GM12878 (cell line): ENCODE results near the gene TSC22D1. TPM values are rescaled to one million over a fixed set of nuclear protein-coding genes. Genes with fewer than 3 reads are reported as not detected.

ENCODE experiments used
- ATAC-seq: fragments of 200-7000 bp; cut with Tn5 transposase; 3 replicates; pipeline ENCODE4 v1.9.1; 2020; ENCODE audit warnings: mild to moderate bottlenecking, moderate library complexity
- BruUV-seq: library from RNA; stranded (reverse); fragments of 400-500 nt; replicated peaks from 2 replicates; lab custom pipeline; 2021; lab: Mats Ljungman, UMichigan
- CTCF ChIA-PET: fragments of 300-600 bp; sonication (Branson Sonifier 250); formaldehyde crosslinking; extraction: SDS; loops from one replicate; lab custom pipeline; 2021; ENCODE audit warnings: inconsistent platforms; lab: Yijun Ruan, JAX
- POLR2A ChIA-PET: fragments of 350-600 bp; formaldehyde crosslinking; extraction: SDS; loops from one replicate; lab custom pipeline; 2021; ENCODE audit warnings: inconsistent platforms; lab: Charles Lee
- RAD21 ChIA-PET: fragments of 300-600 bp; sonication (Branson Sonifier 250); formaldehyde crosslinking; loops from one replicate; lab custom pipeline; 2023; ENCODE audit warnings: antibody characterized with exemption; ENCODE audit not compliant: unreplicated experiment; lab: Charles Lee
- SMC1A ChIA-PET: fragments of 300-600 bp; sonication (Branson Sonifier 250); formaldehyde crosslinking; loops from one replicate; lab custom pipeline; 2023; ENCODE audit not compliant: unreplicated experiment, uncharacterized antibody; lab: Charles Lee
- DNase-seq: peaks from one replicate; pipeline ENCODE4 v3.0.0-alpha.2; 2011; ENCODE audit warnings: low read depth, low spot score
- FAIRE-seq: peaks from 3 replicates; lab custom pipeline; 2011; peaks lifted over from hg19 to GRCh38; lab: Jason Lieb, UNC
- H2AFZ ChIP-seq: 2 replicates; pipeline ENCODE4 v1.6.0; 2011; ENCODE audit warnings: low read depth, low read length, control low read depth; ENCODE audit not compliant: control insufficient read depth
- H3K27ac ChIP-seq: 2 replicates; pipeline ENCODE4 v1.5.1; 2011; ENCODE audit warnings: control low read depth; ENCODE audit not compliant: control insufficient read depth, insufficient read depth
- H3K27me3 ChIP-seq, 2 experiments: replicated peaks in 1 of 2; 2 replicates each; pipeline versions ENCODE4 v1.6.0 to v1.6.1; 2011; ENCODE audit warnings: low read length in 1 of 2; ENCODE audit not compliant: control insufficient read depth in 2 of 2, insufficient read depth in 2 of 2
- H3K36me3 ChIP-seq, 2 experiments: 2 replicates each; pipeline ENCODE4 v1.5.1; 2011; ENCODE audit warnings: low read length in 1 of 2; ENCODE audit not compliant: control insufficient read depth in 2 of 2, insufficient read depth in 2 of 2
- H3K4me1 ChIP-seq: 2 replicates; pipeline ENCODE4 v1.6.1; 2011; ENCODE audit warnings: mild to moderate bottlenecking, low read length, moderate library complexity, mixed read lengths; ENCODE audit not compliant: control insufficient read depth, insufficient read depth
- H3K4me2 ChIP-seq: 2 replicates; pipeline ENCODE4 v1.6.0; 2011; ENCODE audit warnings: control low read depth; ENCODE audit not compliant: control insufficient read depth, insufficient read depth
- H3K4me3 ChIP-seq: fragments of 200-600 bp; sonication (generic); 2 replicates; pipeline ENCODE4 v1.5.1; 2016
- H3K79me2 ChIP-seq: 2 replicates; pipeline ENCODE4 v1.6.0; 2011; ENCODE audit warnings: low read length; ENCODE audit not compliant: control insufficient read depth, insufficient read depth
- H3K9ac ChIP-seq: 2 replicates; pipeline ENCODE4 v1.8.0; 2011; ENCODE audit warnings: low read length, control low read depth, mixed read lengths; ENCODE audit not compliant: control insufficient read depth, insufficient read depth
- H3K9me3 ChIP-seq: replicated peaks from 3 replicates; pipeline ENCODE4 v1.5.1; 2011; ENCODE audit warnings: mild to moderate bottlenecking, low read length; ENCODE audit not compliant: control insufficient read depth, insufficient read depth
- H4K20me1 ChIP-seq: 2 replicates; pipeline ENCODE4 v1.6.0; 2011; ENCODE audit not compliant: control insufficient read depth, insufficient read depth
- BMI1 ChIP-seq: fragments of 450-650 bp; IDR thresholded peaks from 2 replicates; pipeline ENCODE4 v1.6.1; 2016; ENCODE audit warnings: mild to moderate bottlenecking, moderate library complexity, borderline replicate concordance
- CEBPB ChIP-seq, 2 experiments: fragments of 150-350 bp in 1 of 2; IDR thresholded peaks; 2 replicates each; pipeline ENCODE4 v1.6.1; 2012 to 2014; ENCODE audit warnings: low read depth in 2 of 2, low read length in 2 of 2, borderline replicate concordance in 1 of 2, inconsistent platforms in 1 of 2
- CHD2 ChIP-seq: IDR thresholded peaks from 2 replicates; pipeline ENCODE4 v1.6.1; 2011; ENCODE audit warnings: low read depth, low read length, improper control_type of control experiment, borderline replicate concordance
- GATAD2B ChIP-seq: fragments of 450-650 bp; conservative IDR thresholded peaks from 2 replicates; pipeline ENCODE4 v1.6.1; 2017; ENCODE audit warnings: low read depth, mild to moderate bottlenecking, moderate library complexity
- KDM1A ChIP-seq: fragments of 200-600 bp; sonication (generic); IDR thresholded peaks from 2 replicates; pipeline ENCODE4 v1.6.1; 2016; ENCODE audit warnings: borderline replicate concordance
- MXI1 ChIP-seq: fragments of 150-350 bp; IDR thresholded peaks from 2 replicates; pipeline ENCODE4 v1.6.1; 2011; ENCODE audit warnings: low read depth, mild to moderate bottlenecking, inconsistent platforms, low read length, improper control_type of control experiment
- SMAD1 ChIP-seq: fragments of 450-650 bp; IDR thresholded peaks from 2 replicates; pipeline ENCODE4 v1.6.1; 2018; ENCODE audit warnings: mild to moderate bottlenecking, low read depth; ENCODE audit not compliant: partially characterized antibody
- SREBF1 ChIP-seq: IDR thresholded peaks from 2 replicates; pipeline ENCODE4 v1.6.1; 2012; ENCODE audit warnings: mild to moderate bottlenecking, low read length
- TCF7 ChIP-seq: IDR thresholded peaks from 2 replicates; pipeline ENCODE4 v1.6.1; 2014; ENCODE audit warnings: antibody characterized with exemption, borderline replicate concordance
- ZNF274 ChIP-seq: IDR thresholded peaks from one replicate; pipeline ENCODE4 v1.8.0; 2011; ENCODE audit not compliant: insufficient read length, insufficient read depth
- ZZZ3 ChIP-seq: IDR thresholded peaks from 2 replicates; pipeline ENCODE4 v1.6.1; 2011; ENCODE audit warnings: low read depth; ENCODE audit not compliant: control insufficient read depth, insufficient read length
- WGBS: methylation state at CpG from one replicate; pipeline ENCODE4 v1.1.6; 2016; ENCODE audit warnings: low lambda C conversion rate; ENCODE audit not compliant: insufficient replicate concordance, insufficient coverage; ENCODE audit errors: missing lambda C conversion rate; 5-methylcytosine and 5-hydroxymethylcytosine counted together
- in situ Hi-C: fragments of 300-500 bp; cut with MboI; formaldehyde crosslinking; loops from 9 replicates; pipeline ENCODE4 v1.14.3; 2018; ENCODE audit warnings: mixed read lengths
- intact Hi-C: fragments of 100-400 bp; cut with micrococcal nuclease; formaldehyde crosslinking; loops from one replicate; pipeline ENCODE4 v1.14.2; 2022; ENCODE audit not compliant: unreplicated experiment
- polyA plus RNA-seq, 11 experiments: library from polyadenylated mRNA; depleted of rRNA in 4 of 11; unstranded in 6 of 11; stranded (reverse) in 5 of 11; fragments of >200 nt; fragmentation: Nextera tagmentation in 4 of 11; fragmentation: Illumina TruSeq in 1 of 11; extraction: Ambion mirVana in 4 of 11; extraction: Trizol in 1 of 11; gene quantifications; 1 replicate in 1 of 11; 2 replicates in 10 of 11; pipeline versions ENCODE4 v1.2.1 to v1.2.3, GENCODE V29; 2011 to 2016; ENCODE audit warnings: inconsistent platforms in 2 of 11, missing spikeins in 2 of 11, low read depth in 1 of 11
- total RNA-seq, 4 experiments: library from RNA; depleted of rRNA in 3 of 4; stranded (reverse); fragments of >200 nt in 3 of 4; fragmentation: Illumina TruSeq in 1 of 4; extraction: Trizol in 1 of 4; gene quantifications; 2 replicates each; pipeline versions ENCODE4 v1.2.1 to v1.2.3, GENCODE V29; 2013 to 2021
- TF ChIP-seq, protein P1 (sequence below): IDR thresholded peaks from 2 replicates; pipeline ENCODE4 v1.6.1; 2012; ENCODE audit warnings: mild to moderate bottlenecking, low read depth, low read length
- TF ChIP-seq, protein P2 (sequence below): IDR thresholded peaks from 2 replicates; pipeline ENCODE4 v1.6.1; 2012; ENCODE audit warnings: low read length, inconsistent platforms

TSC22D1 gene
- total and polyA plus RNA-seq, 10 of the 15 experiments (the other 5 are each of a cell fraction or from before 2014, with no cell fraction given), result 0.37 to 15.7 (median 7.5) TPM

DNA sequence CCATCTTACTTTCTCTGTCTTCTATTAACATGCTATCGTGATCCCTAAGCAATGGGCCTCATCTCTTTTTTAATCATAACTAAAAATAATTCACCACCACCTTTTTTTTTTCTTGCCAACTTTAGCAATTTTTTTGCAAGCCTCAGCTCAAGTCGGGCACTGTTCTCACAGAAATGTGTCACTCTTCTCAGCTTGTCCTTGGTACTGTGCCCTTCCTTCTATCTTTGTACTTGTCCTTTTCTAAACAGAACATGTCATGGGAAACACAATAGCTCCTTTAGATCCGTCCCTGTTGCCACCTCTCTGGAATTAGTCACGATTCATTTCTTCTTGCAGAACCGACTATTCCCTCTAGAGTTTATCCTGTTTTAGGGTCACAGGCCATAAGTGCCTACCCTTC is 192.2 kb downstream of the TSC22D1 start:
- H3K79me2 ChIP-seq, result no peaks in the 10 kb centered on the region
- H3K36me3 ChIP-seq, result no peaks in the 10 kb centered on the region
- in situ Hi-C loops, result no loop called here
- H2AFZ ChIP-seq, result no peak overlapping the region
- H4K20me1 ChIP-seq, result no peaks in the 10 kb centered on the region
- intact Hi-C loops, result no loop called here
- no peak overlapping the region for H3K4me2 ChIP-seq
- ChIA-PET SMC1A (no interaction called here), RAD21 (no interaction called here), CTCF (no interaction called here), POLR2A (no interaction called here)
- FAIRE-seq (no peak), DNase-seq (no peak), ATAC-seq (no peak)
- H3K9me3 ChIP-seq, result no peaks in the 10 kb centered on the region
- H3K27ac ChIP-seq, result no peak overlapping the region
- no peaks in the 10 kb centered on the region for H3K4me1 ChIP-seq
- 5% methylated on average over 5 of the region's 5 CpGs for WGBS
- no peak overlapping the region for H3K4me3 ChIP-seq
- no peak overlapping the region for H3K9ac ChIP-seq
- no TSS peak for BruUV-seq
- TF ChIP-seq SMAD1 (no peak), MXI1 (no peak), CEBPB (IDR thresholded peaks at IDR 0.05; ENCODE audit: borderline replicate concordance in 1 of 2, low read depth in 2 of 2, low read length in 2 of 2) (no peak), TCF7 (no peak), KDM1A (no peak), BMI1 (no peak), ZZZ3 (no peak), GATAD2B (no peak), SREBF1 (no peak), CHD2 (no peak), ZNF274 (no peak)
- TF ChIP-seq, protein P1, sequence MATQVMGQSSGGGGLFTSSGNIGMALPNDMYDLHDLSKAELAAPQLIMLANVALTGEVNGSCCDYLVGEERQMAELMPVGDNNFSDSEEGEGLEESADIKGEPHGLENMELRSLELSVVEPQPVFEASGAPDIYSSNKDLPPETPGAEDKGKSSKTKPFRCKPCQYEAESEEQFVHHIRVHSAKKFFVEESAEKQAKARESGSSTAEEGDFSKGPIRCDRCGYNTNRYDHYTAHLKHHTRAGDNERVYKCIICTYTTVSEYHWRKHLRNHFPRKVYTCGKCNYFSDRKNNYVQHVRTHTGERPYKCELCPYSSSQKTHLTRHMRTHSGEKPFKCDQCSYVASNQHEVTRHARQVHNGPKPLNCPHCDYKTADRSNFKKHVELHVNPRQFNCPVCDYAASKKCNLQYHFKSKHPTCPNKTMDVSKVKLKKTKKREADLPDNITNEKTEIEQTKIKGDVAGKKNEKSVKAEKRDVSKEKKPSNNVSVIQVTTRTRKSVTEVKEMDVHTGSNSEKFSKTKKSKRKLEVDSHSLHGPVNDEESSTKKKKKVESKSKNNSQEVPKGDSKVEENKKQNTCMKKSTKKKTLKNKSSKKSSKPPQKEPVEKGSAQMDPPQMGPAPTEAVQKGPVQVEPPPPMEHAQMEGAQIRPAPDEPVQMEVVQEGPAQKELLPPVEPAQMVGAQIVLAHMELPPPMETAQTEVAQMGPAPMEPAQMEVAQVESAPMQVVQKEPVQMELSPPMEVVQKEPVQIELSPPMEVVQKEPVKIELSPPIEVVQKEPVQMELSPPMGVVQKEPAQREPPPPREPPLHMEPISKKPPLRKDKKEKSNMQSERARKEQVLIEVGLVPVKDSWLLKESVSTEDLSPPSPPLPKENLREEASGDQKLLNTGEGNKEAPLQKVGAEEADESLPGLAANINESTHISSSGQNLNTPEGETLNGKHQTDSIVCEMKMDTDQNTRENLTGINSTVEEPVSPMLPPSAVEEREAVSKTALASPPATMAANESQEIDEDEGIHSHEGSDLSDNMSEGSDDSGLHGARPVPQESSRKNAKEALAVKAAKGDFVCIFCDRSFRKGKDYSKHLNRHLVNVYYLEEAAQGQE, result no peak
- TF ChIP-seq, protein P2, sequence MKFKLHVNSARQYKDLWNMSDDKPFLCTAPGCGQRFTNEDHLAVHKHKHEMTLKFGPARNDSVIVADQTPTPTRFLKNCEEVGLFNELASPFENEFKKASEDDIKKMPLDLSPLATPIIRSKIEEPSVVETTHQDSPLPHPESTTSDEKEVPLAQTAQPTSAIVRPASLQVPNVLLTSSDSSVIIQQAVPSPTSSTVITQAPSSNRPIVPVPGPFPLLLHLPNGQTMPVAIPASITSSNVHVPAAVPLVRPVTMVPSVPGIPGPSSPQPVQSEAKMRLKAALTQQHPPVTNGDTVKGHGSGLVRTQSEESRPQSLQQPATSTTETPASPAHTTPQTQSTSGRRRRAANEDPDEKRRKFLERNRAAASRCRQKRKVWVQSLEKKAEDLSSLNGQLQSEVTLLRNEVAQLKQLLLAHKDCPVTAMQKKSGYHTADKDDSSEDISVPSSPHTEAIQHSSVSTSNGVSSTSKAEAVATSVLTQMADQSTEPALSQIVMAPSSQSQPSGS, result no peak
- TF ChIP-seq, all 136 proteins: peak for 0
- peaks cover 0 to 2% of the 10 kb centered on the region in 2 experiments; a peak in 1 of 4 replicates for H3K27me3 ChIP-seq
